ENCODE measurements around the gene ATOH8.

ATOH8 gene

GRCh38 chr2:85779641-85780315 lies 26.0 kb downstream of the ATOH8 start:
- in situ Hi-C loops (cut with HindIII; ENCODE audit: low sequenced_read_pairs): no loop called here
- no peak overlapping the region for H3K4me3 ChIP-seq (ENCODE audit: low read depth, low read length)
- no peak for TF ChIP-seq CTCF (IDR thresholded peaks at IDR 0.05; ENCODE audit: low read depth, low read length, missing control alignments)
- DNase-seq (ENCODE audit: low read depth): no peak

- in situ Hi-C loops (cut with HindIII; ENCODE audit: low sequenced_read_pairs): no loop called here
- DNase-seq (ENCODE audit: low read depth): no peak
- TF ChIP-seq CTCF (IDR thresholded peaks at IDR 0.05; ENCODE audit: low read depth, low read length, missing control alignments): no peak
- H3K4me3 ChIP-seq (ENCODE audit: low read depth, low read length): no peak overlapping the region
These were observed 26.7 kb downstream of the ATOH8 start for GRCh38 chr2:85780316-85781012.

- DNase-seq (ENCODE audit: low read depth): no peak
- no peak for TF ChIP-seq CTCF (IDR thresholded peaks at IDR 0.05; ENCODE audit: low read depth, low read length, missing control alignments)
- in situ Hi-C loops (cut with HindIII; ENCODE audit: low sequenced_read_pairs): no loop called here
- no peak overlapping the region for H3K4me3 ChIP-seq (ENCODE audit: low read depth, low read length)
These were observed 27.2 kb downstream of the ATOH8 start for GRCh38 chr2:85781013-85781332.

GRCh38 chr2:85783796-85784195 lies 30.0 kb downstream of the ATOH8 start:
- no peak for TF ChIP-seq CTCF (IDR thresholded peaks at IDR 0.05; ENCODE audit: low read depth, low read length, missing control alignments)
- DNase-seq (ENCODE audit: low read depth): no peak
- in situ Hi-C loops (cut with HindIII; ENCODE audit: low sequenced_read_pairs): no loop called here
- H3K4me3 ChIP-seq (ENCODE audit: low read depth, low read length): no peak overlapping the region

DNA sequence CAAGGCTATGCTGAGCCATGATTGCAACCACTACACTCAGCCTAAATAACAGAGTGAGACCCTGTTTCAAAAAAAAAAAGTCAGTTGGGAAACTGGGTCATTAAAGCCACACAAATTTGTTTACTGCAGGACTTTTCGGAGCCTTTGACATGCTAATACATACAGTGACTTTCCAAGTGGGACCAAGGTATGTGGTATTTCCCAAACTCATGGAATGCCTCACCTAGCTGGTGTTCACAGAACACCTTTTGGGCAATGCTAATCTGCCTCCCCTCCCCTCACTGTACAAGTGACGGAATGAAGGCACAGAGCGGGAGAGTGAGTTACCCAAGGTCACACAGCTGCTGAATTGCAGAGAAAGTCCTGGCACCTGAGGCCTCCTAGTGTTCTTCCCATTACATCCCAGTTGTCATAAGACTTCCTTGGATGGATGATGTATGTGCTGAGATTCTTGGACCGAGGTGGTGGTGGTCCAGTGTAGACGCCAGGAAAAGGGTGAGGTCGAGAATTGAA lies 30.7 kb downstream of the ATOH8 start:
- in situ Hi-C loops (cut with HindIII; ENCODE audit: low sequenced_read_pairs): no loop called here

More for the DNA sequence above, 30.7 kb downstream of the ATOH8 start:
- H3K4me3 ChIP-seq (ENCODE audit: low read depth, low read length): no peak overlapping the region
- TF ChIP-seq CTCF (IDR thresholded peaks at IDR 0.05; ENCODE audit: low read depth, low read length, missing control alignments): no peak
- no peak for DNase-seq (ENCODE audit: low read depth)

Data from astrocyte of the cerebellum (primary cell).